Heart left ventricle (tissue), 13 donors: ENCODE results near the gene HSD3B7.

Source experiments
- CTCF ChIP-seq, 12 donors: fragments of 200-600 bp; sonication (generic) in 4 of 12; IDR thresholded peaks; one replicate each; pipeline versions ENCODE4 v1.5.0 to v1.8.0; 2018 to 2022; ENCODE audit warnings: antibody characterized with exemption in 12 of 12, mild to moderate bottlenecking in 5 of 12
- POLR2A ChIP-seq, 2 donors: fragments of 450-650 bp; IDR thresholded peaks; one replicate each; pipeline ENCODE4 v1.6.1; 2017; ENCODE audit warnings: antibody characterized with exemption in 2 of 2, mild to moderate bottlenecking in 2 of 2, moderate library complexity in 2 of 2
- donor health status: ischemic (EF 13 %, LVEDD 7.1; RV severe dilation, severe dysfunction).
- donor health status: DM: no; HTN: yes; CAD: no.
- donor health status: DM: no; HTN: no; CAD: no.
- donor health status: ischemic (EF 25% LVEDD 6.9; RV normal size, moderate dysfunction).
- donor health status: ischemic (EF 25% LVEDD 5.7; RV mildly dilated, moderate dysfunction).
- donor health status: ischemic (EF 35%, LVEDD 5.7; RV mildly dilated, moderate dysfunction).
- donor health status: nonischemic (EF 11% LVEDD 7.7; RV severe dilation, severe dysfunction).
- donor health status: DM: yes; HTN: yes; CAD: no.
- donor health status: PGD.
- donor health status: ischemic (EF 29% LVEDD 5.4; RV normal size, mild dysfunction).
- donor health status: nonischemic (EF 23%, LVEDD 6.1; RV moderate dilation, normal function).

- no peak for TF ChIP-seq POLR2A (IDR thresholded peaks at IDR 0.05)
- no peak for TF ChIP-seq CTCF (IDR thresholded peaks at IDR 0.05)
Observed at GRCh38 chr16:30980959-30981358, 4.0 kb upstream of the HSD3B7 start.
